NOMO-1 (cell line): Measurements from ENCODE around the gene DEFB119.
"Not testable (repeated sequence)": the region's sequence is repeated elsewhere in the genome, so short reads cannot be mapped to it uniquely, and the experiment has no call there.

Source experiments
- DNase-seq, 2 experiments: peaks; one replicate each; lab custom pipeline; 2025; ENCODE audit not compliant: unreplicated experiment in 2 of 2; lab: John Stamatoyannopoulos, UW

The DEFB119 gene

GRCh38 chr20:31390490-31390889, at the start of gene DEFB119:
TSS of gene DEFB119 (minus strand) at chr20:31390590. CDS start at chr20:31390483, 107 bp downstream.
- no peak for DNase-seq

GRCh38 chr20:31430568-31431115, 40.3 kb upstream of the DEFB119 start:
- DNase-seq = no peak

- not testable (repeated sequence) for DNase-seq
These were observed 37.2 kb upstream of the DEFB119 start for GRCh38 chr20:31427576-31427975.

DNA sequence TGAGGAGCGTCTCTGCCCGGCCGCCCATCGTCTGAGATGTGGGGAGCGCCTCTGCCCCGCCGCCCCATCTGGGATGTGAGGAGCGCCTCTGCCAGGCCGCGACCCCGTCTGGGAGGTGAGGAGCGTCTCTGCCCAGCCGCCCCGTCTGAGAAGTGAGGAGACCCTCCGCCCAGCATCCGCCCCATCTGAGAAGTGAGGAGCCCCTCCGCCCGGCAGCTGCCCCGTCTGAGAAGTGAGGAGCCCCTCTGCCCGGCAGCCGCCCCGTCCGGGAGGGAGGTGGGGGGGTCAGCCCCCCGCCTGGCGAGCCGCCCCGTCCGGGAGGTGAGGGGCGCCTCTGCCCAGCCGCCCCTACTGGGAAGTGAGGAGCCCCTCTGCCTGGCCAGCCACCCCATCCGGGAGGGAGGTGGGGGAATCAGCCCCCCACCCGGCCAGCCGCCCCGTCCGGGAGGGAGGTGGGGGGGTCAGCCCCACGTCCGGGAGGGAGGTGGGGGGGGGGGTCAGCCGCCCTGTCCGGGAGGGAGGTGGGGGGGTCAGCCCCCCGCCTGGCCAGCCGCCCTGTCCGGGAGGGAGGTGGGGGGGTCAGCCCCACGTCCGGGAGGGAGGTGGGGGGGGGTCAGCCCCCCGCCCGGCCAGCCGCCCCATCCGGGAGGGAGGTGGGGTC, 36.6 kb upstream of the DEFB119 start:
- not testable (repeated sequence) for DNase-seq

GRCh38 chr20:31425797-31426196, 35.4 kb upstream of the DEFB119 start:
- DNase-seq = no peak

DNA sequence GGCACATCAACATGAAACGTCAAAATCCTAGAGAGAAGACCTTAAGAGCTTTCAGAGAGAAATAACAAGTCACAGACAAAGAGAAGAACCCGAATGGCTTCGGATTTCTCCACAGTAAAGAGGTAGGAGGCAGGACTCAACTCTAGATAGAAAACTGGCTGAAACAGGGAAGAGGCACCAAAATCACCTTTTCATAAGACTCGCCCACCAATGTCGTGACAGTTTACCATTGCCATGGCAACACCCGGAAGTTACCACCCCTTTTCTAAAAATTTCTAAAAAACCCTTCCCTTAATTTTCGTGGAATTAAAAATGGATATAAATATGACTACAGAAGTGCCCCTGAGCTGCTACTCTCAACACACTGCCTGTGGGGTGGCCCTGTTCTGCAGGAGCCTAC, 27.9 kb upstream of the DEFB119 start:
- DNase-seq = no peak

- no peak for DNase-seq
These were observed 25.3 kb upstream of the DEFB119 start for GRCh38 chr20:31415653-31416052.

- no peak for DNase-seq
These were observed 24.0 kb upstream of the DEFB119 start for GRCh38 chr20:31414381-31414780.

DNA sequence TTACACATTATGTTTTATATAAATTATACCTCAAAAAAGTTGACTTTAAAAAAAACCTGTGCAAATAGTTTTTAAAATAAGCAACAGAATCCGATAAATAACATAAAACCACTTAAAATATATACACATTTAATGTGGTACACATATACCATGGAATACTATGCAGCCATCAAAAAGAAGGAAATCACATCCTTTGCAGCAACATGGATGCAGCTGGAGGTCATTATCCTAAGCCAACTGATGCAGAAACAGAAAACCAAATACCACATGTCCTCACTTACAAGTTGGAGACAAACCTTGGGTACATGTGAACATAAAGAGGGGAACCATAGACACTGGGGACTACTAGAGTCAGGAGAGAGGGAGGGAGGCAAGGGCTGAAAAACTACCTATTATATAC, 19.6 kb upstream of the DEFB119 start:
- no peak for DNase-seq

DNA sequence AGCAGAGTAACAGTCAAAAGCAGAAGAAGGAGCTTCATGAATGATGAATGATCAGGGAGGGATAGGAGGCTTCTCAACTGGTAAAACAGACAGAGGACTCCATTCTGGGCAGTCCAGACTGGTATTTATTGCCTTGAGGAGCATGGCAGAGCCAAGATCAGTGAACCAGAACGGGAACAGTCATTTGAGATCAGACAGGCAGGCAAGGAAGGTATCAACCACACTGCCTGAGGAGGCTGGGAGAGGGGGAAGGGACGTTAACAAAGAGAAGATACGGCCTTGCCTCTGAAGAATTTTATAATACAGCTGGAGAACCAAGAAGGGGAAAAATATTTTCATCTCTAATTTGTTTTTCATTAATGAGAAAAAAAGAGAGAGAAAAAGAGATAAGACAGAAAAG, 15.7 kb upstream of the DEFB119 start, which contains the start of gene DEFB121:
Gene DEFB121 (minus strand): TSS at position 101 of the 400 bp plus-strand sequence. CDS start 63 bp downstream, at position 38.
- no peak for DNase-seq

DNA sequence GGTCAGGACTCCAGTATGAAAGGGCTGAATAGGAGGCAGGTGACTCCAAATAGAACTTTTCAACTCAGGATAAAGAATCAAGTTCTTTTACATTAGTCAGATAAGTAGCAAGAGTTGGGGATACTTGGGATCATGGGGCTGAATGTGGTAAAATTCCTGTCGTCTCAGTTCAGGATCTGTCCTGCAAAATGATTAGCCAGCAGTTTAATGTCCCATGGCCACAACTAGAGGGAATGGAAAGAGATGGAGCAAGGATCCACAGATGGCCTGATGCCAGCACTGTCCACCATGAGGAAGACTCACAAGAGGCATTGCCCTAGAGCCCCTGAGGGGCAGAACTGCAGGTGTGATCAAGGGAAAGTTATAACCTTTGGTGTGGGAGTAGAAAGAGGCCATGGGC, 13.5 kb upstream of the DEFB119 start:
- DNase-seq = no peak

DNA sequence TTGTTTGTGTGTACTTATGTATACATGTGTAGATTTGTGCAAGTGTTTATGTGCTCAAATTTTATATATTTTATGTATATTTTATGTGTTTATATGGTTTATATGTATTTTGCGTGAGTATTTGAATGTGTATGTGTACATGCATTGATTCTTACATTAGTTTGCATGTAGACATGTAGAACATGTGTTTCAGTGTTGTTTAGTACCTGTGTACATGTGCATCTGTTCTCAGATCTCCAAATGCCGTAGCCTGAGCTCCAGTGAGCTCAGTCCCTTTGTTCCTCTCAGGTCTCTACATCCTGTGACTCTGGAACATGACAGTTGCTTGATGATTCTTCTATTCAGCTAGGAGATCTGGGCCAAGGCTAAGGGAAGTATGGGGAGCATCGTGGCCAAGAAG, 4.5 kb upstream of the DEFB119 start:
- DNase-seq = no peak

DNA sequence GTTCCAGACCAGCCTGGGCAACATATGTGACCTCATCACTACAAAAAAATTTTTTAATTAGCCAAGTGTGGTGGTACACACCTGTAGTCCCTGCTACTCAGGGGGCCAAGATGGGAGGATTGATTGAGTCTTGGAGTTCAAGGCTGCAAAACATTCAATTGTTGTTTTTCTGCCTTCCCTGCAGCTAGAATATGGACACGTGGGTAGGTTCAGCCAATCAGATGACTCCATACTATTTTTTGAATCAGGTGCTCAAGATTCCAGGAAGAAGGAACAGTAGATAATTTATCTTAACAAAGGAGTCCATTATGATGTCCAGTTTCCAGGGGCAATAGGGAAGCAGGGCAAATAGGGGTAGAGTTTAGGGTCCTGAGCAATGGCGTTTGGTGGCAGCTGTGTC, 2.4 kb upstream of the DEFB119 start:
- no peak for DNase-seq

DNA sequence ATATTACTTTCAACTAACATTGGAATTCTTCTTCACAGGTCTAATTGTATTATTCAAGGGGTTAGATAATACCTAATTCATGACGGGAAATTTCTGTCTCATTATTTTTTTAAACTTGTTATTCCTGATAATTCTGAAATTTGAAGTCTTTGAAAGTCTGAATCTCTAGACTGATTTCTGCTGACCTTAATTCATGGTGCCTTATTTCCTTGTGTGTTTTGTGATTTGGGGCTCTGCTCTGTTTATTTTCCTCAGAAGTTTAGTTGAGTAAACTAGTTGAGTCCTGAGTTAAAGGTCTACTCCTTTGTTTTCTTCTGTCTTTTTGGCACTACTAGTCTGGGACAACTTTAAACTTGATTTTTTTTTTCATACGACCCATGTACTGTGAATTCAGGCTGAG, 16.0 kb downstream of the DEFB119 start:
- DNase-seq = no peak

DNA sequence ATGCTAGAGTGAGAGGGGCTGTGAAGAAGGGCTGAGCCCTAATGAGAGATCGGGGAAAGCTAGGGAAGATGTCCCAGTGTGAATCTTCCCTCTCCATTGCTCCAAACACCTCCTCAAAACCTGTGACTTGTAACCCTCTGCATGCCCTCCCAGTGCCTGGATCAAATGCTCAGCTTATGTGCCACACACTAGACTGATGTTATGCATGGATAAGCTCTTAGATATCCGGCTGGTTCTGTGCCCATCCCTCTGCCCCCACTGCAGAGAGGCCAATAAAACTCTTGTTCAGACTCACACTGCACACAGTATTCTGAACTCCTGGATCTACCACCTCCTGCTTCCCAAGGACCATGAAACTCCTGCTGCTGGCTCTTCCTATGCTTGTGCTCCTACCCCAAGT, 22.1 kb downstream of the DEFB119 start, which contains the start of gene DEFB118:
Gene DEFB118 (plus strand): TSS at position 301 of the 400 bp plus-strand sequence. CDS start 50 bp downstream, at position 351.
- DNase-seq = no peak

DNA sequence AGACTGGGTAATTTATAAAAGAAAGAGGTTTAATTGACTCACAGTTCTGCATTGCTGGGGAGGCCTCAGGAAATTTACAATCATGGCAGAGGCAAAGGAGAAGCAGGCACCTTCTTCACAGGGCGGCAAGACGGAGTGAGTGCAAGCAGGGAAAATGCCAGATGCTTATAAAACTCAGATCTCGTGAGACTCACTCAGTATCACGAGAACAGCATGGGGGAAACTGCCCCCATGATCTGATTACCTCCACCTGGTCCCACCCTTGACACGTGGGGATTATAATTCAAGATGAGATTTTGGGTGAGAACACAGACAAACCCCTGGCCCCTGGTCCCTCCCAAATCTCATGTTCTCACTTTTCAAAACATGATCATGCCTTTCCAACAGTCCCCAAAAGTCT, 26.1 kb downstream of the DEFB119 start:
- DNase-seq = not testable (repeated sequence)

DNA sequence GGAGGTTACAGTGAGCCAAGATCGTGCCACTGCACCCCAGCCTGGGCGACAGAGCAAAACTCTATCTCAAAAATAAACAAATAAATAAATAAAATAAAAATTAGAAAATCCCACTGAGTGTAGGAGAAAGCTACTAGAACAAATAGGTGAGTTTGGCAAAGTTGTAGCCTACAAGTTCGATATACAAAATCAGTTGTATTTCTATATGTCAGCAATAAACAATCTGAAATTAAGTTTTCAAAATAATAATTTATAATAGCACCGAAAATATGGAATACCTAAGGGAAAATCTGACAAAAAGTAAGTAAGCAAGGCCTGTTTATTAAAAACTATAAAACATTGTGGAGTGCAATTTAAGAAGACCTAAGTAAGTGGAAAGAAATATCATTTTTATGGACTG, 27.1 kb downstream of the DEFB119 start:
- no peak for DNase-seq

GRCh38 chr20:31355981-31356380, 34.4 kb downstream of the DEFB119 start:
- no peak for DNase-seq

GRCh38 chr20:31341470-31341869, 48.9 kb downstream of the DEFB119 start:
- no peak for DNase-seq

GRCh38 chr20:31330893-31331292, 59.5 kb downstream of the DEFB119 start:
- DNase-seq = no peak
